ENCODE results near the gene SLC35B3. TPM values are rescaled to one million over a fixed set of nuclear protein-coding genes. Genes with fewer than 3 reads are reported as not detected.
"Not testable (repeated sequence)": the region's sequence is repeated elsewhere in the genome, so short reads cannot be mapped to it uniquely, and the experiment has no call there.

Gene SLC35B3
- 10.9 TPM for polyA plus RNA-seq (2012; ENCODE audit: missing spikeins)

DNA sequence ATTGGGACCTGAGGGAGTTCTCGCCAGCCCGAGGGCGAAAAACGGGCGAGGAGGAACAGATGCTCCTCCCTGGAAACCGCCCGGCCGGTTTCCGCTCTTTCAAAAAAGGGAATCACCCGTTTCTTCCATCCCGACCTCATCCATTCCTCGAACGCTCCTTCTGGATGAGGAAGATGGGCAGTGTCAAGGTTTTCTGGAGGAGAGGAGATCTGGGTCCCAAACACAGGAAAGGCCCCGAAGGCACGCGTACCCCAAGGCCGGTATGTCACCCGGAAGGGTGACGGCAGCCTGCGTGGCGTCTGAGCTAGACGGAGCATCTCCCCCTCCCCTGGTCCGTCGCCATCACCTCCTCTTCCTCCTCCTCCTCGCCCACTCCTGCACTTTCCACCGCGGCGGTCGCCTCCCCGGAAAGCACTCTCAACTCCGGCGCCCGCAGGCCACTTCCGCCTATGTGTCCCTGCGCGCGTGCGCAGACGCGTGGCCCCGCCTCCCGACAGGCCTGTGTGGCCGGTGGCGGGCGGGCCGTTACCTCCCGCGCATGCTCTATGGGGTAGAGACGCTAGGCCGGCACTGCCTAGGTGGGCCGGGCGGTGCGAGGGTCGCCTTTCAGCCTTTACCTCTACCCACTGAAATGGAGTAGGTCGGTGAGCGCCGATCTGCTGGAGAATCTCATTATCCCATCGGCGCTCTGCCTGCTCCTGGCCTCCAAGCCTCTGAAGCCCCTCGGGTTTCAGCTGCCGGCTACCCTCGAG, at the start of gene SLC35B3:
Gene SLC35B3, minus strand, starts transcription at position 453 of the 752 bp plus-strand sequence.
- peak; percentile 99 for FAIRE-seq
- DNase-seq (ENCODE audit: insufficient read length): peak; percentile 85
- TF ChIP-seq POLR2AphosphoS5 (IDR thresholded peaks at IDR 0.05; ENCODE audit: low read depth, low read length): peak; percentile 97
- TF ChIP-seq TAF1 (IDR thresholded peaks at IDR 0.05; ENCODE audit: borderline replicate concordance, low read depth, low read length): peak; percentile 77
- TF ChIP-seq POLR2A (IDR thresholded peaks at IDR 0.05; ENCODE audit: low read depth, low read length): peak; percentile 95

DNA sequence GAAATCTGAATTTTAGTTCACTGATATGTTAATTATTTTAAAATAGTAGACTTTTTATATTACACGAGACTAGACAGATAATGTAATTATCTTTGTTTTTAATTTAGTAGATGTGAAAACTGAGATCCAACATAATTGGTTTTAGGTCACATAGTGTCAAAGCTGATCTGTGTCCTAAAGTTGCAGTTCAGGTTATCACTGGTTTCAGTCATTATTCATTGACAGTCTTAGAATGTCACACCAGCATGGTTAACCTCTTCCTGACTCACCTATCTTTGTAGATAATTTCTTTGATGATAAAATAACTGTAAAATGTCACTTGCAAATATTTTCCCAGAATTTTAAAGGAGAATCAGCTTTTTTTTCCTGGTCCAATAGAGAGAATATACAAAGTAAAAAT, 48.3 kb upstream of the SLC35B3 start:
- no peak for TF ChIP-seq POLR2A (IDR thresholded peaks at IDR 0.05; ENCODE audit: low read depth, low read length)
- no peak for TF ChIP-seq TAF1 (IDR thresholded peaks at IDR 0.05; ENCODE audit: borderline replicate concordance, low read depth, low read length)
- TF ChIP-seq POLR2AphosphoS5 (IDR thresholded peaks at IDR 0.05; ENCODE audit: low read depth, low read length): no peak
- no peak for FAIRE-seq
- DNase-seq (ENCODE audit: insufficient read length): no peak

DNA sequence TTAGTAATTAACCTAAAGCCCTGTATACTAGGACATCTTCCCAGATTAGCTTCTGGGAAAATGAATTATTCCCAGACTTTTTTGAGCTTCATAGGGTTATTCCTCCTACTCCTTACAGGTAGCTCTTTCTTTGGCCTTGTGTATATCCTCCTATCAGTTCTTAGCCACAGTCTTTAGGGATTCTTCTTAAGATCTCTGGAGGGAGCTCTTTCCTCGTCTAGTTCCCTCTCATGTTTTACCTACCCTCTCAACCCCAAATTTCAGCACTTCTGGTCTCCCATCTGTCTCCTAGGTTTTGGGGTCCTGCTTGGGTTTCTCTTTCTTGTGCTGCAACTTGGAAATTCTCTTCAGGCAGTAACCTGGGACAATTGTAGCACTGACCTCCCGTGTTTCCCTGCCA, 46.4 kb upstream of the SLC35B3 start:
- no peak for DNase-seq (ENCODE audit: insufficient read length)
- no peak for FAIRE-seq
- TF ChIP-seq TAF1 (IDR thresholded peaks at IDR 0.05; ENCODE audit: borderline replicate concordance, low read depth, low read length): no peak
- TF ChIP-seq POLR2A (IDR thresholded peaks at IDR 0.05; ENCODE audit: low read depth, low read length): no peak
- no peak for TF ChIP-seq POLR2AphosphoS5 (IDR thresholded peaks at IDR 0.05; ENCODE audit: low read depth, low read length)

DNA sequence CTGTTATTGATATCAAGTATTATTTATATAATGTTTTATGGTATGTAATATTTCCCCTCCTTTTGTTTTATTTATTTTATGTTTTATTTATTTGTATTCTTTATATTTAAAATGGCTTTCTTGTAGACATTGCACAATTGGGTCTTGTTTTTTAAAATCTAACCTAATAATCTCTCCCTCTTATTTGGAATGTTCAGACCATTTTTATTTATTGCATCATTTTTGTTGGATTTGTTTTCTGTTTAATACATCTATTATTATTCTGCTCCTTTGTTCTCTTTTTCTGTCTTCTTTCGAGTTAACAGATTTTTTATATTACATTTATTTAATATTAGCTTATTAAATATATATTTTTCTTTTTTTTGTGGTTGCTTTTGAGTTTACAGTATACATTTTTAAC, 43.1 kb upstream of the SLC35B3 start:
- FAIRE-seq: no peak
- TF ChIP-seq TAF1 (IDR thresholded peaks at IDR 0.05; ENCODE audit: borderline replicate concordance, low read depth, low read length): no peak
- no peak for TF ChIP-seq POLR2AphosphoS5 (IDR thresholded peaks at IDR 0.05; ENCODE audit: low read depth, low read length)
- TF ChIP-seq POLR2A (IDR thresholded peaks at IDR 0.05; ENCODE audit: low read depth, low read length): no peak
- no peak for DNase-seq (ENCODE audit: insufficient read length)

DNA sequence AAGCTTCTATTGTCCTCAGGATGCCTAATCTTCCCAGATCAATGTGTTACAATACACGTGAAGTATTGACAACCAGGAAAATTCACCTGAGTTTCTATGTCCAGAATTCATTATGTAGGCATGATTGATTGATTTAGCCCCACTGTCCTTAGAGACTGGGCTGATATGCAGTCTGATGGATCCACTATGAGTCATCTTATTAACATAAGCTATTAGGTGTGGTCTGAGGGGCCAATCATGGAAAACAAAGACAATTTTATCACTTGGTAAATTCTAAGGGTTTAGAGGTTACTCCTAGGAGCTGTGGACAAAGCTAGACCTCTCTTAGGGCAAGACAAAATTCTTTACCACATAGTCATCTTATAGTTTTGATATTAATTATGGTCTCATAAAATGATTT, 41.3 kb upstream of the SLC35B3 start:
- TF ChIP-seq TAF1 (IDR thresholded peaks at IDR 0.05; ENCODE audit: borderline replicate concordance, low read depth, low read length) (no peak), POLR2AphosphoS5 (IDR thresholded peaks at IDR 0.05; ENCODE audit: low read depth, low read length) (no peak), POLR2A (IDR thresholded peaks at IDR 0.05; ENCODE audit: low read depth, low read length) (no peak)
- DNase-seq (ENCODE audit: insufficient read length) (no peak), FAIRE-seq (no peak)

DNA sequence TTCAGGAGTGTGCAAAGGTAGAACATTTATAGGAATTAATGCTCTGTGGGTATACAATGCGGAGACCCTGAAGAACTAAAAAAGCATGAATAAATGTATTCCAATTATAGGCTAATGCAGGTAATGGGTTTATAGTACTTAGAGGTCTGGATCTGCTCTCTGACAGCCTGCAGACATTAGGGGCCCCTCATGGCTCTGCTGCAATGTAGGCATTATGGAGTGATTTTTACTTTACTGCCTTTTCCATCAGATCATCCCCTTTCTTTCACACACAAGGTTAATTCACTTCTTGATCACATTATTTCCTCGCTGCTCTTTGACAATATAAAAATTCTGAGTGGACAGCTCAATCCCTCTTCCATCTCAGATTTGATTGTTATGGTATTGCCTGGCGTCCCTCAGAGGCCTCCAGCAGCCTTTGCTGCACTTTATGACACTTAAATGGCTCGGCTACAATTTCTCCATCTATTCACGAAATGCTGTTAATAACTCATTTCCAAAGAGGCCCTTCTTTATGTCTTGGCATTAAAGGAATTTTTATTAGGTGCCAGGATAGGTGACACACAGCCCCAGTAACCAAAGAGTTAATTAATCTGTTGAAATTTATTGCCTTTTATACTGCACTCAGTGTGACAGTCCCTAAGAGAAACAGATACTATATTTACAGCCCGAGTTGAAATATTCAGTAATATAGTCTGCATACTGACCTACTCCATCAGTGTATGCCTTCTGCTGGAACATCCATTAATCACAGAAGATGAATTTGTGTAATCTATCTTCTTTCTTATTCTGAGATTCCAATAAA, 33.4 kb upstream of the SLC35B3 start:
- TF ChIP-seq POLR2AphosphoS5 (IDR thresholded peaks at IDR 0.05; ENCODE audit: low read depth, low read length): no peak
- TF ChIP-seq TAF1 (IDR thresholded peaks at IDR 0.05; ENCODE audit: borderline replicate concordance, low read depth, low read length): no peak
- no peak for TF ChIP-seq POLR2A (IDR thresholded peaks at IDR 0.05; ENCODE audit: low read depth, low read length)
- FAIRE-seq: no peak
- DNase-seq (ENCODE audit: insufficient read length): no peak

DNA sequence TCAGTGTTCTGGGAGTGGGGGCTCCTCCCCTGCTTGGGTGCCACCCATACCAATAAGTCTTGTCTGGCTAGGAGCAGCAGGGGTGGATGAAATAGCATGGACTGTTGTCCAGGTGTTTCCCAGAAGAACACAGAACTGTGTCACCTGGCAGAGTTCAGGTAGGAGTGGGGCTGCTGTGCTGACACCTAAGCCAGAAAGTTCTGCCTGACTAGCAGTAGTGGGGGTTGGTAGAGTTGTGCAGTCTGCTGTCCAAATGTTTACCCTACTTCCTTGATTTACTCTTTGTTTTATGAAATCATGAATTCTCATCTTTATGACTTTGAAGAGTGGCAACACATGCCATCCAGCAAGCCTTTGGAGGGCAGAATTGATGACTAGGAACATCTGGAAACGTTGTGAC, 27.3 kb upstream of the SLC35B3 start:
- TF ChIP-seq POLR2A (IDR thresholded peaks at IDR 0.05; ENCODE audit: low read depth, low read length): no peak
- TF ChIP-seq TAF1 (IDR thresholded peaks at IDR 0.05; ENCODE audit: borderline replicate concordance, low read depth, low read length): no peak
- TF ChIP-seq POLR2AphosphoS5 (IDR thresholded peaks at IDR 0.05; ENCODE audit: low read depth, low read length): no peak
- DNase-seq (ENCODE audit: insufficient read length) (no peak), FAIRE-seq (no peak)

DNA sequence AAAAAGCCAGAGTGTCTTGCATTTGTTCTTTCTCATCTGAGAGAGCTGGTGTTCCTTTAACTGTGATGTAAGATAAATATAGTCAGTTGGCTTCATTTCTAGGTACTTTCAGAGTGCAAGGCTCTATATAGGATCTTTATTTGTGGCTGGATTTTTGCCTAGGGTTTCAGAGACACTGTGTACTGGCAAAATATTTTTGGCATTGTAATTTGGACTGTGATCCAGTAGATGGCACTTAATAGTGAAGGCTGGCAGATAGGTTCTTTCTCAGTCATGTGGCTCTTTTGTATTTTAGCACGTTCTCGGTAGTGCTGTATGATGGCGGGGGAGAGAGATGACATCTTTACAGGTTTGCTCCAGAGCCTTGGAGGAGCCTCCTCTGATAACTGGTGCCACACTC, 26.8 kb upstream of the SLC35B3 start:
- TF ChIP-seq POLR2A (IDR thresholded peaks at IDR 0.05; ENCODE audit: low read depth, low read length): no peak
- no peak for TF ChIP-seq TAF1 (IDR thresholded peaks at IDR 0.05; ENCODE audit: borderline replicate concordance, low read depth, low read length)
- no peak for TF ChIP-seq POLR2AphosphoS5 (IDR thresholded peaks at IDR 0.05; ENCODE audit: low read depth, low read length)
- no peak for DNase-seq (ENCODE audit: insufficient read length)
- no peak for FAIRE-seq

DNA sequence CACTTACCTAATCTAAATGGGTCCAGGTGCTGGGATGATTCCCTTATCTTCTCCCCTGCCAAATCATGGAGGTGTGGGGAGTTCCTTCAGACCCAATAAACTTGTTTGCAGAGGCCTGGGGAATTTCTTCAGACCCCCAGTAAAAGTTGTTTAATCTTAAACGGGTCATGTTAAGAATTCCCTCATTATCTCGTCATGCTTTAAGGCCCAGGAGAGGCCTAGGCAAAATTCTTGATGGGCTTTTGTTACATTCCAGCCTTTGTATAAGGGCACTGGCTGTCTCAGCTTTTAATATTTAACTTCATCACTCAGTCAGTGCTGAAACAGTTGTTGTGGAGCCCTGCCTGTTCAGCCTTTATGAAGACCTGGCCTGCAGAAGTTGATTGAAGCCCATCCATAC, 11.0 kb upstream of the SLC35B3 start:
- FAIRE-seq: no peak
- no peak for DNase-seq (ENCODE audit: insufficient read length)
- TF ChIP-seq TAF1 (IDR thresholded peaks at IDR 0.05; ENCODE audit: borderline replicate concordance, low read depth, low read length) (no peak), POLR2A (IDR thresholded peaks at IDR 0.05; ENCODE audit: low read depth, low read length) (no peak), POLR2AphosphoS5 (IDR thresholded peaks at IDR 0.05; ENCODE audit: low read depth, low read length) (no peak)

DNA sequence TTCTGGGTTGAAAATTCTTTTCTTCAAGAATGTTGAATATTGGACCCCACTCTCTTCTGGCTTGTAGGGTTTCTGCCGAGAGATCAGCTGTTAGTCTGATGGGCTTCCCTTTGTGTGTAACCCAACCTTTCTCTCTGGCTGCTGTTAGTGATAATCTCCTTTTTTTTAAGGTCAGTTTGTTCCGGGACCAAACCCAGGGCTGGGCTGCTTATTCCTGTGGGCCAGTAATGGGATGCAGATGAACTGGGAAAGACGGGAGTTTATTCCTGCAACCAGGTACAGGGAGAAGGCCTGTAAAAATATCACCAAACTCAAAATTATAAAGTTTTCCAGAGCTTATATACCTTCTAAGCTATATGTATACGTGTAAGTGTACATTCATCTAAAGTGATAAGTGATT, 10.6 kb upstream of the SLC35B3 start:
- DNase-seq (ENCODE audit: insufficient read length); FAIRE-seq: not testable (repeated sequence)

DNA sequence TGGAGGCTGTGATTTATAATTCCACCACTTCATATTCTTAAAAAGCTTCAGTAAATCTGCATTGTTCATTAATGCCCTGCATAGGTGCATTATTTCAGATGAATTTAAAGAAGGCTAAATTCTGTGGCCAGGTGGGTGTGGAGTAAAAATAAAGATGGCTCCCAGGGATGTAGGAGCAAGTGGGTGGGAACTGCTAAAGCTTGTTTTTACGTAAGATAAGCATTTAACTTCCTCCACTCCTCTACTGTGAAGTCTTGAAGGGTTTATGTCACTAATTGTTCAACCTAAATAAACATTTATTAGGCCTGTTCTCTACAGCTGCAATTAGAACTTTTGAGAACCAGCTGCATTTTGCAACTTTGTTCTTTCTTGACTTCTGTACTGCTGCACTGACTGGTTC, 6.8 kb upstream of the SLC35B3 start:
- DNase-seq (ENCODE audit: insufficient read length) (no peak), FAIRE-seq (no peak)
- TF ChIP-seq POLR2A (IDR thresholded peaks at IDR 0.05; ENCODE audit: low read depth, low read length) (no peak), POLR2AphosphoS5 (IDR thresholded peaks at IDR 0.05; ENCODE audit: low read depth, low read length) (no peak), TAF1 (IDR thresholded peaks at IDR 0.05; ENCODE audit: borderline replicate concordance, low read depth, low read length) (no peak)

DNA sequence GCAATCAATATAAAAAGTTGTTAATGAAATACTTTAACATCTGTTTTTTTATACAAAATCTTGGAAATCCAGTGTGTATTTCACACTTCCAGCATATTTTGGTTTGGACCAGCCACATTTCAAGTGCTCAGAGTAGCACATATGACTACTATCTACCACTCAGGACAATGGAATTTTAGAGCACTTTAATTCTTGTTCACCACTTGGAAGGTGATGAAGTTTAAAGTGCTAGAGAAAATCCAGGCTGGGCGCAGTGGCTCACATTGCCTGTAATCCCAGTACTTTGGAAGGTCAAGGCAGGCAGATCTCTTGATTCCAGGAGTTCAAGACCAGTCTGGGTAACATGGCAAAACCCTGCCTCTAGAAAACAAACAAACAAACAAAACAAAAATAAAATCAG, 6.1 kb upstream of the SLC35B3 start:
- no peak for DNase-seq (ENCODE audit: insufficient read length)
- no peak for TF ChIP-seq POLR2A (IDR thresholded peaks at IDR 0.05; ENCODE audit: low read depth, low read length)
- no peak for TF ChIP-seq POLR2AphosphoS5 (IDR thresholded peaks at IDR 0.05; ENCODE audit: low read depth, low read length)
- no peak for TF ChIP-seq TAF1 (IDR thresholded peaks at IDR 0.05; ENCODE audit: borderline replicate concordance, low read depth, low read length)
- FAIRE-seq: no peak

Data from GM12892 (cell line).